Liver (tissue), 9 donors: ENCODE data around the gene ATM. TPM values are rescaled to one million over a fixed set of nuclear protein-coding genes. Genes with fewer than 3 reads are reported as not detected.

Source experiments
- DNase-seq: peaks from one replicate; pipeline ENCODE4 v3.0.0-alpha.2; 2017; ENCODE audit warnings: low spot score
- H3K27ac ChIP-seq, 2 donors: one replicate each; pipeline ENCODE4 v1.7.0; 2013; ENCODE audit warnings: inconsistent platforms in 2 of 2, low read length in 2 of 2, control low read depth in 1 of 2, low read depth in 1 of 2, mild to moderate bottlenecking in 1 of 2
- H3K27me3 ChIP-seq, 4 donors: one replicate each; pipeline versions ENCODE4 v1.6.1 to v1.7.0; 2013; ENCODE audit warnings: low read length in 3 of 4, inconsistent platforms in 1 of 4, mild to moderate bottlenecking in 1 of 4, moderate library complexity in 1 of 4; ENCODE audit not compliant: control insufficient read depth in 4 of 4, insufficient read depth in 4 of 4
- H3K36me3 ChIP-seq, 4 donors: one replicate each; pipeline versions ENCODE4 v1.6.1 to v1.7.0; 2013; ENCODE audit warnings: low read length in 3 of 4, mild to moderate bottlenecking in 3 of 4, low read depth in 1 of 4, moderate library complexity in 1 of 4; ENCODE audit not compliant: control insufficient read depth in 4 of 4, insufficient read depth in 3 of 4
- H3K4me1 ChIP-seq, 4 donors: one replicate each; pipeline versions ENCODE4 v1.6.1 to v1.7.0; 2013; ENCODE audit warnings: low read length in 3 of 4, mild to moderate bottlenecking in 3 of 4, moderate library complexity in 1 of 4; ENCODE audit not compliant: control insufficient read depth in 4 of 4, insufficient read depth in 4 of 4
- H3K4me3 ChIP-seq, 3 donors: one replicate each; pipeline versions ENCODE4 v1.6.1 to v1.7.0; 2013; ENCODE audit warnings: low read length in 3 of 3, control low read depth in 1 of 3, low read depth in 1 of 3, mild to moderate bottlenecking in 1 of 3
- H3K9ac ChIP-seq, 2 donors: one replicate each; pipeline ENCODE4 v1.7.0; 2013; ENCODE audit warnings: low read length in 2 of 2, mild to moderate bottlenecking in 2 of 2, moderate library complexity in 2 of 2, control low read depth in 1 of 2, low read depth in 1 of 2
- H3K9me3 ChIP-seq, 4 donors: one replicate each; pipeline versions ENCODE4 v1.6.1 to v1.7.0; 2013; ENCODE audit warnings: low read length in 3 of 4; ENCODE audit not compliant: control insufficient read depth in 4 of 4
- ATF3 ChIP-seq: IDR thresholded peaks from 2 replicates; pipeline ENCODE4 v1.6.1; 2016; ENCODE audit warnings: antibody characterized with exemption
- EGR1 ChIP-seq, 2 donors: IDR thresholded peaks; 2 replicates each; pipeline ENCODE4 v1.6.1; 2016 to 2018; ENCODE audit warnings: antibody characterized with exemption in 2 of 2, low read depth in 2 of 2
- FOXA1 ChIP-seq: IDR thresholded peaks from 2 replicates; pipeline ENCODE4 v1.6.1; 2016; ENCODE audit warnings: antibody characterized with exemption
- GABPA ChIP-seq, 2 donors: IDR thresholded peaks in 1 of 2; conservative IDR thresholded peaks in 1 of 2; 2 replicates each; pipeline ENCODE4 v1.6.1; 2016; ENCODE audit warnings: antibody characterized with exemption in 2 of 2, mild to moderate bottlenecking in 1 of 2, moderate library complexity in 1 of 2
- HNF4G ChIP-seq: IDR thresholded peaks from 2 replicates; pipeline ENCODE4 v1.6.1; 2016; ENCODE audit warnings: antibody characterized with exemption
- JUND ChIP-seq, 2 donors: IDR thresholded peaks; 2 replicates each; pipeline ENCODE4 v1.6.1; 2016; ENCODE audit warnings: antibody characterized with exemption in 2 of 2
- NR2F2 ChIP-seq: IDR thresholded peaks from 2 replicates; pipeline ENCODE4 v1.6.1; 2016; ENCODE audit warnings: antibody characterized with exemption
- RAD21 ChIP-seq, 2 donors: IDR thresholded peaks; 2 replicates each; pipeline ENCODE4 v1.6.1; 2016; ENCODE audit warnings: antibody characterized with exemption in 2 of 2, mild to moderate bottlenecking in 2 of 2
- REST ChIP-seq: IDR thresholded peaks from 2 replicates; pipeline ENCODE4 v1.6.1; 2016; ENCODE audit warnings: antibody characterized with exemption, mild to moderate bottlenecking
- RXRA ChIP-seq, 2 donors: IDR thresholded peaks; 2 replicates each; pipeline ENCODE4 v1.6.1; 2017 to 2018; ENCODE audit warnings: antibody characterized with exemption in 2 of 2, mild to moderate bottlenecking in 1 of 2
- SP1 ChIP-seq: IDR thresholded peaks from 2 replicates; pipeline ENCODE4 v1.6.1; 2018; ENCODE audit warnings: antibody characterized with exemption, mild to moderate bottlenecking
- TAF1 ChIP-seq: conservative IDR thresholded peaks from 2 replicates; pipeline ENCODE4 v1.6.1; 2016; ENCODE audit warnings: antibody characterized with exemption, mild to moderate bottlenecking
- YY1 ChIP-seq: IDR thresholded peaks from 2 replicates; pipeline ENCODE4 v1.6.1; 2016; ENCODE audit warnings: antibody characterized with exemption, mild to moderate bottlenecking
- ZBTB33 ChIP-seq: IDR thresholded peaks from 2 replicates; pipeline ENCODE4 v1.6.1; 2016; ENCODE audit warnings: antibody characterized with exemption
- WGBS: extraction: QIAGEN DNeasy Blood & Tissue Kit; methylation state at CpG from one replicate; pipeline ENCODE4 v1.1.7; 2013; 5-methylcytosine and 5-hydroxymethylcytosine counted together
- polyA plus RNA-seq, 2 donors: library from polyadenylated mRNA; stranded (reverse) in 1 of 2; unstranded in 1 of 2; fragments of 200-250 nt in 1 of 2; fragments of >200 nt in 1 of 2; fragmentation: Nextera tagmentation in 1 of 2; extraction: Ambion mirVana in 1 of 2; gene quantifications; one replicate each; pipeline versions ENCODE4 v1.2.1 to v1.2.3, GENCODE V29; 2013 to 2015
- total RNA-seq, 2 donors: library from RNA; depleted of rRNA; stranded (reverse); fragments of >200 nt; gene quantifications; one replicate each; pipeline ENCODE4 v1.2.3, GENCODE V29; 2014
- TF ChIP-seq, protein P1 (sequence below): IDR thresholded peaks from 2 replicates; pipeline ENCODE4 v1.6.1; 2016; ENCODE audit warnings: antibody characterized with exemption
- donor health status: healthy.
- donor health status: healthy.
- donor health status: healthy.
- donor health status: healthy.
- donor health status: healthy.

Gene ATM
- total and polyA plus RNA-seq, 4 donors, result 9.9 to 65.7 (median 20.9) TPM

DNA sequence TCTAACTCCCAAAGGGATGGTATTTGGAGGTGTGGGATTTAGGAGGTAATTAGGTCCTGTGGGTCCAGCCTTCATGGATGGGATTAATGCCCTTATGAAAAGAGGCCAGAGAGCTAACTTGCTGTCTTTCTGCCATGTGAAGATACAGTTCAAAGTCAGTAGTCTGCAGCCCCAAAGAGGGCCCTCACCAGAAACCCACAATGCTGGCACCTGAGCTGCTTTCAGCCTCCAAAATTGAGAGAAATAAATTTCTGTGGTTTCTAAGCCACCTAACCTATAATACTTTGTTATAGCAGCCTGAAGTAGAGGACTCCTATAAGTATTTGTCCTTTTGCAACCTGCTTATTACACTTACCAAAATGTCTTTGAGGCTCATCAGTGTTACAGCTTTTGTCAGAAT is 16.2 kb downstream of the ATM start:
- H3K27me3 ChIP-seq, result no peaks in the 10 kb centered on the region
- TF ChIP-seq FOXA1 (no peak), GABPA (IDR thresholded peaks at IDR 0.05 in 1 of 2, conservative IDR thresholded peaks at IDR 0.05 in 1 of 2) (no peak), ZBTB33 (no peak), ATF3 (no peak), REST (no peak), RAD21 (IDR thresholded peaks at IDR 0.05) (no peak), RXRA (IDR thresholded peaks at IDR 0.05) (no peak), HNF4G (no peak)
- TF ChIP-seq, protein P1, sequence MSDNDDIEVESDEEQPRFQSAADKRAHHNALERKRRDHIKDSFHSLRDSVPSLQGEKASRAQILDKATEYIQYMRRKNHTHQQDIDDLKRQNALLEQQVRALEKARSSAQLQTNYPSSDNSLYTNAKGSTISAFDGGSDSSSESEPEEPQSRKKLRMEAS, result no peak
- no peak overlapping the region for H3K27ac ChIP-seq
- H3K9ac ChIP-seq, result no peak overlapping the region
- DNase-seq, result no peak
- H3K4me3 ChIP-seq, result no peak overlapping the region
- H3K36me3 ChIP-seq, result peaks cover 4 to 21% (median 16%) of the 10 kb centered on the region in 4 donors
- H3K4me1 ChIP-seq, result no peaks in the 10 kb centered on the region
- H3K9me3 ChIP-seq, result no peaks in the 10 kb centered on the region

- Histone ChIP-seq H3K36me3 (peaks cover 4 to 15% (median 14%) of the 10 kb centered on the region in 4 donors), H3K4me3 (no peak overlapping the region), H3K27me3 (no peaks in the 10 kb centered on the region), H3K27ac (no peak overlapping the region), H3K9ac (no peak overlapping the region), H3K9me3 (no peaks in the 10 kb centered on the region), H3K4me1 (no peaks in the 10 kb centered on the region)
- DNase-seq, result no peak
- TF ChIP-seq REST (no peak), GABPA (IDR thresholded peaks at IDR 0.05 in 1 of 2, conservative IDR thresholded peaks at IDR 0.05 in 1 of 2) (no peak), NR2F2 (no peak), SP1 (no peak), JUND (IDR thresholded peaks at IDR 0.05) (no peak), YY1 (no peak), RXRA (IDR thresholded peaks at IDR 0.05) (no peak), HNF4G (no peak), TAF1 (no peak), RAD21 (IDR thresholded peaks at IDR 0.05) (no peak), EGR1 (IDR thresholded peaks at IDR 0.05; ENCODE audit: low read depth in 2 of 2) (no peak)
- WGBS, result 89% methylated on average over 4 of the region's 4 CpGs
Measured at GRCh38 chr11:108241330-108242037, 18.6 kb downstream of the ATM start.
